Transverse colon (tissue), 4 donors: ENCODE measurements around the gene AGAP1. TPM values are rescaled to one million over a fixed set of nuclear protein-coding genes. Genes with fewer than 3 reads are reported as not detected.

Experiments
- DNase-seq: peaks from one replicate; pipeline ENCODE4 v3.0.0-alpha.2; 2019
- H3K27ac ChIP-seq, 4 donors: fragments of 200-600 bp; sonication (generic); 2 replicates each; pipeline ENCODE4 v1.5.1; 2016 to 2018; ENCODE audit warnings: inconsistent platforms in 4 of 4
- H3K27me3 ChIP-seq: fragments of 200-600 bp; sonication (generic); 2 replicates; pipeline ENCODE4 v1.5.1; 2017; ENCODE audit warnings: inconsistent platforms
- H3K36me3 ChIP-seq, 4 donors: fragments of 200-600 bp; sonication (generic); 2 replicates each; pipeline ENCODE4 v1.5.1; 2017 to 2019; ENCODE audit warnings: inconsistent platforms in 4 of 4
- H3K4me1 ChIP-seq, 4 donors: fragments of 200-600 bp; sonication (generic); 2 replicates each; pipeline ENCODE4 v1.5.1; 2017 to 2020; ENCODE audit warnings: inconsistent platforms in 4 of 4
- H3K4me3 ChIP-seq, 4 donors: fragments of 200-600 bp; sonication (generic); 1 replicate in 1 of 4; 2 replicates in 3 of 4; pipeline versions ENCODE4 v1.5.1 to v1.6.1; 2017 to 2019; ENCODE audit warnings: inconsistent platforms in 4 of 4
- H3K9me3 ChIP-seq, 2 donors: fragments of 200-600 bp; sonication (generic); 2 replicates each; pipeline ENCODE4 v1.5.1; 2017 to 2019; ENCODE audit warnings: inconsistent platforms in 2 of 2
- CTCF ChIP-seq, 5 experiments: fragments of 200-600 bp in 3 of 5; fragments of 450-650 bp in 2 of 5; sonication (generic) in 3 of 5; IDR thresholded peaks; 1 replicate in 2 of 5; 2 replicates in 3 of 5; pipeline ENCODE4 v1.5.1; 2016 to 2017; ENCODE audit warnings: antibody characterized with exemption in 5 of 5, inconsistent platforms in 3 of 5, mild to moderate bottlenecking in 2 of 5, moderate library complexity in 1 of 5
- EP300 ChIP-seq: sonication (generic); formaldehyde crosslinking; IDR thresholded peaks from one replicate; pipeline ENCODE4 v1.6.1; 2017; ENCODE audit warnings: antibody characterized with exemption, low read depth
- POLR2A ChIP-seq: fragments of 450-650 bp; IDR thresholded peaks from one replicate; pipeline ENCODE4 v1.6.1; 2016; ENCODE audit warnings: antibody characterized with exemption, mild to moderate bottlenecking, moderate library complexity
- POLR2AphosphoS5 ChIP-seq, 3 donors: sonication (generic); formaldehyde crosslinking; IDR thresholded peaks; one replicate each; pipeline ENCODE4 v1.6.1; 2016; ENCODE audit warnings: antibody characterized with exemption in 3 of 3
- WGBS, 2 donors: methylation state at CpG; one replicate each; pipeline ENCODE4 v1.1.5; 2018; ENCODE audit warnings: low coverage in 1 of 2; 5-methylcytosine and 5-hydroxymethylcytosine counted together
- in situ Hi-C, 4 donors: fragments of 200-750 bp; cut with MboI; loops; one replicate each; pipeline versions ENCODE4 v1.15.0 to v1.15.1; 2017; ENCODE audit warnings: low sequenced_read_pairs in 3 of 4, low pct_ligation_motif_present in 1 of 4, low pct_unique_long_range_greater_than_20kb in 1 of 4
- intact Hi-C: fragments of 100-400 bp; cut with DNase I; formaldehyde crosslinking; loops from one replicate; pipeline ENCODE4 v1.15.1; 2023; ENCODE audit warnings: low total_unique reads
- total RNA-seq, 4 donors: library from RNA; depleted of rRNA; stranded (reverse); fragments of >200 nt; gene quantifications; one replicate each; pipeline ENCODE4 v1.1.0, GENCODE V29; 2016

The AGAP1 gene
- total RNA-seq, 4 donors from 2014 or later = 56.1 to 96.9 (median 71.2) TPM

- no peaks in the 10 kb centered on the region for H3K36me3 ChIP-seq
- H3K27ac ChIP-seq = no peak overlapping the region
- no peaks in the 10 kb centered on the region for H3K4me1 ChIP-seq
- H3K27me3 ChIP-seq = no peaks in the 10 kb centered on the region
- intact Hi-C loops = no loop called here
- no peak overlapping the region for H3K4me3 ChIP-seq
- TF ChIP-seq POLR2A = no peak
- TF ChIP-seq POLR2AphosphoS5 (IDR thresholded peaks at IDR 0.05) = no peak
- no peak for TF ChIP-seq CTCF (IDR thresholded peaks at IDR 0.05)
- no peak for TF ChIP-seq EP300
- in situ Hi-C loops = no loop called here
- no peak for DNase-seq
- WGBS, 2 donors = 85 to 90% methylated on average over 2 to 9 of the region's 9 CpGs
- H3K9me3 ChIP-seq = no peaks in the 10 kb centered on the region
Measured at GRCh38 chr2:235649418-235649817, 155.6 kb downstream of the AGAP1 start.

DNA sequence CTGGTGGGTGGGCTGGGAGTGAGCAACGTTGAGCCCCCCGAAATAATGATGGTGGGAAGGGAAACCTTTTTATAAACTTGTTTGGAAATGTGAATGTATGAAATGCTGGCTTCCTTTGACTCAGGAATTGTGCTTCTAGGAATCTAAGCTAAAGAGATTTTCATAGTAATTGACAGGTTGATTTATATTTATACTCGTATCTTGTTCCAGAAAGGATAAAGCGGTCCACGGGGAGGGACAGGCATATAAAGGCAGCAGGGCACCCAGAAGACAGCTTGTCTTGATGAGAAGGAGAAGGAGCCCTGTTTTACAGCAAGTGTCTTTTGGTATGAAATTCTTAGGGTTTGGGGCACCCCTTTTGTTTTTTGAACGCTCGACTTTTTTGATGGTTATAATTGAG, 157.8 kb downstream of the AGAP1 start:
- no peaks in the 10 kb centered on the region for H3K36me3 ChIP-seq
- no peak overlapping the region for H3K27ac ChIP-seq
- intact Hi-C loops (no loop called here), in situ Hi-C loops (no loop called here)
- H3K9me3 ChIP-seq = no peaks in the 10 kb centered on the region
- peaks cover 0 to under 1% (median 0%) of the 10 kb centered on the region in 4 donors for H3K4me1 ChIP-seq
- 66 to 81% methylated on average over 5 to 7 of the region's 7 CpGs for WGBS, 2 donors
- H3K27me3 ChIP-seq = no peaks in the 10 kb centered on the region
- TF ChIP-seq POLR2A (no peak), CTCF (IDR thresholded peaks at IDR 0.05) (no peak)
- H3K4me3 ChIP-seq = no peak overlapping the region
- DNase-seq = no peak

- no peaks in the 10 kb centered on the region for H3K27me3 ChIP-seq
- WGBS, 2 donors = 67 to 77% methylated on average over 9 of the region's 9 CpGs
- no peak for DNase-seq
- H3K4me3 ChIP-seq = no peak overlapping the region
- H3K27ac ChIP-seq = no peak overlapping the region
- no peak for TF ChIP-seq POLR2AphosphoS5 (IDR thresholded peaks at IDR 0.05)
- TF ChIP-seq EP300 = no peak
- no peak for TF ChIP-seq POLR2A
- no peak for TF ChIP-seq CTCF (IDR thresholded peaks at IDR 0.05)
- in situ Hi-C loops = no loop called here
- intact Hi-C loops = no loop called here
- no peaks in the 10 kb centered on the region for H3K36me3 ChIP-seq
- peaks cover 15 to 27% (median 17%) of the 10 kb centered on the region in 4 donors for H3K4me1 ChIP-seq
- no peaks in the 10 kb centered on the region for H3K9me3 ChIP-seq
Measured at GRCh38 chr2:235654103-235654813, 160.4 kb downstream of the AGAP1 start.

GRCh38 chr2:235658351-235659174, 164.7 kb downstream of the AGAP1 start:
- DNase-seq = no peak
- Histone ChIP-seq H3K27me3 (no peaks in the 10 kb centered on the region), H3K4me3 (no peak overlapping the region), H3K27ac (peak overlapping the region; percentile 48 to 56 (median 54)), H3K4me1 (peaks cover 22 to 48% (median 34%) of the 10 kb centered on the region in 4 donors), H3K9me3 (no peaks in the 10 kb centered on the region), H3K36me3 (no peaks in the 10 kb centered on the region)
- in situ Hi-C loops (no loop called here), intact Hi-C loops (no loop called here)
- no peak for TF ChIP-seq POLR2A
- TF ChIP-seq CTCF (IDR thresholded peaks at IDR 0.05) = no peak
- no peak for TF ChIP-seq EP300
- TF ChIP-seq POLR2AphosphoS5 (IDR thresholded peaks at IDR 0.05) = no peak
- 17 to 24% methylated on average over 10 to 20 of the region's 20 CpGs for WGBS, 2 donors
